ENCODE results near the gene RBBP8NL.

DNA sequence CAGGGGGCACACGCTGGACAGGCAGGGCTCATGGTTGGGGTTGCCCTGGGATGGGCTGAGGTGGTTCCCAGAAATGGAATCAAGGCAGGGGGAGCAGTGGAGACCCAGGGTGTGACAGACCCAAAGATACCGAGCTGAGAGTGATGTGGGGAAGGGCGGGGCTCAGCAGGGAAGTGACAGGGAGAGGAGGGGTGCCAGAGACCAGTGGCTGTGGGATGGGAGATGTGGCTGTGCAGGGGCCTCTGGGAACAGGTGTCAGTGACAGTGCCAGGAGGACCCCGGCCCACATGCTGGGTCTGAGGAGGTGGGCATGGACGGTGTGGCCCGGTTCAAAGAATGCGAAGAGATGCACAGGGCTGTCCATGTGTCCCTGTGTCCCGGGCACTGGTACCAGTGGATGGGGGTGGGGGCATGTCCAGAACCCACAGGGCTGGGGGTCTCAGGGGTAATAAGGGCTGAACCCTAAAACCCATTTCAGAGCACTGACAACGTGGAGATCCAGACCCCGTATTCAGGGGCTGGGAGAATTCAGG, 21.3 kb downstream of the RBBP8NL start:
- TF ChIP-seq CTCF (IDR thresholded peaks at IDR 0.05; ENCODE audit: borderline replicate concordance, extremely low read depth, low read length, poor library complexity, severe bottlenecking) (no peak), EZH2 (IDR thresholded peaks at IDR 0.05; ENCODE audit: borderline replicate concordance, low read depth, low read length, severe bottlenecking) (no peak)

Measured in DND-41 (cell line).